ENCODE measurements around the gene C6orf120.

Gene C6orf120

DNA sequence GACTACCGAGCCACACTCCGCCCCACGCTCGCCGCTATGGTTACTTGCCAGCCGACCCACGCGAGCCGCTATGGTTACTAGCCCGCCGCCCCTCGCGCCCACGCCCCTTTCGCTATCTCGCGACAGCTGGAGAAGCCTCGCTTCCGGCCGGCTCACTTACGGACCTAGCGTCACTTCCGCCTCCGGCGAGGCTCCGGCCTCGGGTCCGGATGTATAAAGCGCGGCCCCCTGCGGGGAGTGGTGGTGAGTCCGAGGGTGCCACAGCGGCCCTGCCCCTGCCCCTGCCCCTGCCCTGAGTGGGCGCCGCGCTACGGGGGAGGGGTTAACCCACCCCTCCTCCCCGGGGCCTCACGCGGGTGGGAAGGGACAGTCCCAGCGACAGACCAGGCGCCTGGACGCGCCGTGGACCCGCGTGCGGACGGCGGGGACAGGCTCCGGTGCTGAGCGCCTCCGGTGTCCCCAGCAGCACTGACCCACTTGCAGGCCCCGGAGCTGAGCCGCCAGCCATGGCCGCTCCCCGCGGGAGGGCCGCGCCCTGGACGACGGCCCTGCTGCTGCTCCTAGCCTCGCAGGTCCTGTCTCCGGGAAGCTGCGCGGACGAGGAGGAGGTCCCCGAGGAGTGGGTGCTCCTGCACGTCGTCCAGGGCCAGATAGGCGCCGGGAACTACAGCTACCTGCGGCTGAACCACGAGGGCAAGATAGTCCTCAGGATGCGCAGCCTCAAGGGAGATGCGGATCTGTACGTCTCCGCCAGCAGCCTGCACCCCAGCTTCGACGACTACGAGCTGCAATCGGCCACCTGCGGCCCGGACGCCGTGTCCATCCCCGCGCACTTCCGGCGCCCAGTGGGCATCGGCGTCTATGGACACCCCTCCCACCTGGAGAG lies at the start of gene C6orf120, which contains the start of gene WDR27:
Gene C6orf120 (plus strand): TSS at position 173 of the 886 bp plus-strand sequence. CDS start 334 bp downstream, at position 507.
Gene WDR27 (minus strand): TSS at position 76 of the 886 bp plus-strand sequence. CDS start 13,024 bp downstream, outside the sequence.
- peak; percentile 83 for DNase-seq (ENCODE audit: low read depth)
- H3K4me3 ChIP-seq (ENCODE audit: low read depth, low read length) = peak within 1 kb of the TSS; percentile 92
- TF ChIP-seq, protein P1, sequence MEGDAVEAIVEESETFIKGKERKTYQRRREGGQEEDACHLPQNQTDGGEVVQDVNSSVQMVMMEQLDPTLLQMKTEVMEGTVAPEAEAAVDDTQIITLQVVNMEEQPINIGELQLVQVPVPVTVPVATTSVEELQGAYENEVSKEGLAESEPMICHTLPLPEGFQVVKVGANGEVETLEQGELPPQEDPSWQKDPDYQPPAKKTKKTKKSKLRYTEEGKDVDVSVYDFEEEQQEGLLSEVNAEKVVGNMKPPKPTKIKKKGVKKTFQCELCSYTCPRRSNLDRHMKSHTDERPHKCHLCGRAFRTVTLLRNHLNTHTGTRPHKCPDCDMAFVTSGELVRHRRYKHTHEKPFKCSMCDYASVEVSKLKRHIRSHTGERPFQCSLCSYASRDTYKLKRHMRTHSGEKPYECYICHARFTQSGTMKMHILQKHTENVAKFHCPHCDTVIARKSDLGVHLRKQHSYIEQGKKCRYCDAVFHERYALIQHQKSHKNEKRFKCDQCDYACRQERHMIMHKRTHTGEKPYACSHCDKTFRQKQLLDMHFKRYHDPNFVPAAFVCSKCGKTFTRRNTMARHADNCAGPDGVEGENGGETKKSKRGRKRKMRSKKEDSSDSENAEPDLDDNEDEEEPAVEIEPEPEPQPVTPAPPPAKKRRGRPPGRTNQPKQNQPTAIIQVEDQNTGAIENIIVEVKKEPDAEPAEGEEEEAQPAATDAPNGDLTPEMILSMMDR (IDR thresholded peaks at IDR 0.05; ENCODE audit: low read depth, low read length, missing control alignments) = no peak
- in situ Hi-C loops (cut with HindIII; ENCODE audit: low sequenced_read_pairs) = no loop called here

DNA sequence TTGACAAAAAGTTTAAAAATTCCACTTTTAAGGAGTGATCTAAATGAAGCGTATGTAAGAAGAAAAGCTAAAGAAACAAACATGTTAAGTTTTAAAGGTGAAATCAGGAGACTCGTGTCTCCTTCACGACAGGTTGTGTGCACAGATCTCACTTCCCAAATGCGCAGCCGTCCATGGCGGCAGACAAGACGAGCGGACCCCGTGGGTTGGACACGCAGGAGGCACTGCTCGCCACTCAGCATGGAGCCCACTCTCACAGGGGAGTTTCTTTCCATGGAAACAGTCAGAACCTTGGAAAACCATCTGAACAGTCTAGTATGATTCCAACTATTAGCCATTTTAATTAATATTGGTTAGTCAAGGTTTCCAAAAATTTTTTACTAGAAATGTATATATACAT lies 49.0 kb upstream of the C6orf120 start:
- TF ChIP-seq, protein P1 (IDR thresholded peaks at IDR 0.05; ENCODE audit: low read depth, low read length, missing control alignments) = no peak
- H3K4me3 ChIP-seq (ENCODE audit: low read depth, low read length) = no peak overlapping the region
- in situ Hi-C loops (cut with HindIII; ENCODE audit: low sequenced_read_pairs) = no loop called here
- no peak for DNase-seq (ENCODE audit: low read depth)

DNA sequence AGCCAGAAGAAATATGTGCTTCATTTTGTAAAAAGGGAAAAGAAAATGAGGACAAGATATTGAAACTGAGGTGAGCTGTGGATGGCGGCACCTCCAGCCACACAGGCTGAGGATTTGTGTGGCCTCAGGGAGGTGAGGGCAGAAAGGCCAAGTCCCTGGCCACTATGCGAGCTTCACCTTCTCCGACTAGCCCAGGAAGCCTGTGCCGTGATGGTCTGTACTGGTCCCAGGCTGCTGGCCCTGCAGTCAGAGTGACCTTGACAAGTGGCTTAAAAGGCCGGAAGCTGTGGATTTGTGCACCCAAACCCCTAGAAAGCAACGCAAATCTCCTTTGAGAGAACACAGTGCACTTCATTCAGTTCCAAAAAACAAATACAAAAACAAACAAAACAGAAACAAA lies 48.2 kb upstream of the C6orf120 start:
- no peak overlapping the region for H3K4me3 ChIP-seq (ENCODE audit: low read depth, low read length)
- TF ChIP-seq, protein P1 (IDR thresholded peaks at IDR 0.05; ENCODE audit: low read depth, low read length, missing control alignments) = no peak
- DNase-seq (ENCODE audit: low read depth) = no peak
- in situ Hi-C loops (cut with HindIII; ENCODE audit: low sequenced_read_pairs) = no loop called here

DNA sequence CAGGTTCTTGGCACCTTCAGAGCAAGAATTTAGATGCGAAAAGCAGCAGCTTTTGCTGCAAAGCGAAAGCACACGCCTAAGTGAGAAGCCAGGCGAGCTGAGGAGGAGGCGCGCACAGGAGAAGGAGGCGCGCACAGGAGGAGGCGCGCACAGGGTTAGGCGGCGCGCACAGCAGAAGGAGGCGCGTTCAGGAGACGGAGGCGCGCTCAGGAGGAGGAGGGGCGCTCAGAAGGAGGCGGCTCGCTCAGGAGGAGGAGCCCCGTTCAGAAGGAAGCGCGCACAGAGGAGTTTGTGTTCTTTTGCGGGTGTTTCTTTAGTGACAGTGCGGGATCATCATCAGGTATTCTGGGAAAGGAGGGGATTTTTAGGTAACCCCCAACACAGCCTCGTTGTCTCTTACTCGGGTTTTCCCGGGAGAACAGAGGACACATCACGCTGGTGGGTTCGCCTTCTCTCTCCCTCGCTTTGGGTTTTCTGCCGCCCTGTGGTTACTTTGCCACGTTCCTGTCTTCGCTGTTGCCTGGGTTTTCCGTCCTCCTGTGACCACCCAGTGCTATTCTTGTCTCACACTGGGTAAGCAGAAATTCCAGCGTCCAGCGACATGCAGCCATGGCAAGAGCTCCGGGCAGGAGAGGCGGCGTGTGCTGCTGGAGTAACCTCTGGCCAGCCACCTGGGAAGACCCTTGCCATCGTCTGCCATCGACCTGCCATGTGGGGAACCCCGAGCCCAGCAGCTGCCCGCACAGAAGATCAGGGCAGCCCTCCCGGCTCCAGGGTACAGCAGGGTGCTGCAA lies 47.1 kb upstream of the C6orf120 start:
- peak; percentile 48 for DNase-seq (ENCODE audit: low read depth)

DNA sequence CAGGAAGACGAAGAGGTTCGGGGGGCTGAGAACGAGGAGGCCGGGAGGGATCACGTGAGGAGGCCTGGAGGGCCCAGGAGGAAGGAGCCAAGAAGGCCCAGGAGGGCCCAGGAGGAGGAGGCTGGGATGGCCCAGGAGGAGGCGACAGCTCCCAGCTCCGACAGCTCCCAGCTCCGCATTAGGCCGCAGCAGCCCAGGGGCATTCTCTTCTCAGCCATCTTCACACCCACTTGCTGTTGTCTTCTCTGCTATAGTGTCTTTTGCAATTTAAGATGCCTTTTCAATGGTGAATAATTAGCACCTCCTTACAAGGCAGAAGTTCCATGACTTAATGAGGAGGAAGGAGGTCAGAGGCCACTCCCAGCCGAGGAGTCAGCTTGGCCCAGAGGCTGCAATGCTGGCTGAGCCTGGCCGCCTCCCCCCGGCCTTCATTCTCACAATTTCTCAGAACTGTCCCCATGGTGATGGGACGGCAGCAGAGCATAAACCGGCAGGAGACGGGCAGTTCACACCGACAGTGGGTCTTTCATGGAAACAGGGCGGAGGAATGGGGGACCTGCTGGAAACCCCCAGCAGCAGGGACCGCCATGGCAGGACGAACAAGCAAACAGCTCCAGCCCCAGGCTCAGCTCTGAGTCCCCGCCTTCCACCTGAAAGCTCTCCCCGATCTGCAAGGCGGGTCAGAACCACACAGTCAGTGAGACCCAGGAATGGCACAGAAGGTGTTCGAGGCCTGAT lies 45.2 kb upstream of the C6orf120 start:
- no peak for DNase-seq (ENCODE audit: low read depth)
- no peak overlapping the region for H3K4me3 ChIP-seq (ENCODE audit: low read depth, low read length)
- in situ Hi-C loops (cut with HindIII; ENCODE audit: low sequenced_read_pairs) = no loop called here
- TF ChIP-seq, protein P1 (IDR thresholded peaks at IDR 0.05; ENCODE audit: low read depth, low read length, missing control alignments) = no peak

More for the DNA sequence above, 47.1 kb upstream of the C6orf120 start:
- TF ChIP-seq, protein P1 (IDR thresholded peaks at IDR 0.05; ENCODE audit: low read depth, low read length, missing control alignments) = peak; percentile 47
- in situ Hi-C loops (cut with HindIII; ENCODE audit: low sequenced_read_pairs) = no loop called here
- H3K4me3 ChIP-seq (ENCODE audit: low read depth, low read length) = peak overlapping the region; percentile 42

DNA sequence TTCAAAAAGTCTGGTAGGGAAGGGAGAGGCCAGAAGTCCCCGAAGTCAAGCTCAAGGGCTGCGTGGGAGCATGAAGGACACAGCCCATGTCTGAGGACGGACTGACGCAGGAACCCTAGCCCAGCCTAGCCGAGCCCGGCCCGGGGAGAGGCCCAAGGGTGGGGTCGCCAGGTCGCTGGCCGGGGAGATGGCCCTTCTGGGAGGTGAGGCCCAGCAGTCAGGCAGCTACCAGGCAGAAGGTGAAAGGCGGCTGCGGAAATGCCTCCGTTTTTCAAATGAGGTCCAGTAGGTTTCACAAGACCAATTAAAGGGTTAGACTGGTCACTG lies 44.7 kb upstream of the C6orf120 start:
- TF ChIP-seq, protein P1 (IDR thresholded peaks at IDR 0.05; ENCODE audit: low read depth, low read length, missing control alignments) = no peak
- DNase-seq (ENCODE audit: low read depth) = no peak
- in situ Hi-C loops (cut with HindIII; ENCODE audit: low sequenced_read_pairs) = no loop called here
- H3K4me3 ChIP-seq (ENCODE audit: low read depth, low read length) = no peak overlapping the region
